Chondrocyte (in vitro differentiated cells): ENCODE measurements around the gene FLNB. TPM values are rescaled to one million over a fixed set of nuclear protein-coding genes. Genes with fewer than 3 reads are reported as not detected.
A peak's percentile ranks its signal among the peaks of the same experiment; 100 is the strongest.
"Not testable (repeated sequence)": the region's sequence is repeated elsewhere in the genome, so short reads cannot be mapped to it uniquely, and the experiment has no call there.

Experiments used
- DNase-seq: peaks from one replicate; pipeline ENCODE4 v3.0.0; 2021; ENCODE audit warnings: mixed read lengths, low spot score
- H3K27ac Mint-ChIP-seq: one replicate; pipeline ENCODE4 v1.8.0; 2021; ENCODE audit warnings: mild to moderate bottlenecking, moderate library complexity, mixed read lengths; ENCODE audit not compliant: unreplicated experiment
- H3K27me3 Mint-ChIP-seq: 2 replicates; pipeline ENCODE4 v1.8.0; 2021; ENCODE audit warnings: low read depth, mixed read lengths
- H3K36me3 Mint-ChIP-seq: 2 replicates; pipeline ENCODE4 v1.8.0; 2021; ENCODE audit warnings: low read depth, mixed read lengths
- H3K4me1 Mint-ChIP-seq: 2 replicates; pipeline ENCODE4 v1.8.0; 2021; ENCODE audit warnings: low read depth, mild to moderate bottlenecking, mixed read lengths
- H3K4me3 Mint-ChIP-seq: one replicate; pipeline ENCODE4 v1.8.0; 2021; ENCODE audit warnings: mild to moderate bottlenecking, moderate library complexity, mixed read lengths; ENCODE audit not compliant: unreplicated experiment
- H3K9me3 Mint-ChIP-seq: 2 replicates; pipeline ENCODE4 v1.8.0; 2021; ENCODE audit warnings: low read depth, mixed read lengths
- total RNA-seq: library from RNA; stranded (reverse); gene quantifications from 3 replicates; pipeline ENCODE4 v1.2.1, GENCODE V29; 2021
- TF ChIP-seq, protein P1 (sequence below): fragments of 200-600 bp; sonication (generic); IDR thresholded peaks from 2 replicates; pipeline ENCODE4 v1.5.0; 2021; ENCODE audit warnings: antibody characterized with exemption, mild to moderate bottlenecking, moderate library complexity

FLNB gene
- total RNA-seq, 1 donor from 2014 or later = 70.2 TPM

DNA sequence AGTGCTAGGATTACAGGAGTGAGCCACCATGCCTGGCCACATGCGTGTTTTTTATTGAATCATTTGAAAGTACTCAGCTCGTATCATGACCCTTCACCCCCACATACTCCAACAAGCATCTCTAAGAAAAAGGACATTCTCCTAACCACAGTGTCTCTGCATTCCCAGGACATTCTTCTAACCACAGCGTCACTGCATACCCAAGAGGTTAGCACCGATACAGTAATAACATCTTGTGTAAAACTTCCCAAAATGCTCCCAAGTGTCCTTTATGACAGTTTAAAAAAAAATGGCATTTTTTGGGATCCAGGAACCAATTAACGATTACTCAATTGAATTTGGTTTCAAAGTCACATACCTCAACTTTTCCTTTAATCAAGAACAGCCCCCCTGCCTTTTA, 39.6 kb downstream of the FLNB start:
- TF ChIP-seq, protein P1, sequence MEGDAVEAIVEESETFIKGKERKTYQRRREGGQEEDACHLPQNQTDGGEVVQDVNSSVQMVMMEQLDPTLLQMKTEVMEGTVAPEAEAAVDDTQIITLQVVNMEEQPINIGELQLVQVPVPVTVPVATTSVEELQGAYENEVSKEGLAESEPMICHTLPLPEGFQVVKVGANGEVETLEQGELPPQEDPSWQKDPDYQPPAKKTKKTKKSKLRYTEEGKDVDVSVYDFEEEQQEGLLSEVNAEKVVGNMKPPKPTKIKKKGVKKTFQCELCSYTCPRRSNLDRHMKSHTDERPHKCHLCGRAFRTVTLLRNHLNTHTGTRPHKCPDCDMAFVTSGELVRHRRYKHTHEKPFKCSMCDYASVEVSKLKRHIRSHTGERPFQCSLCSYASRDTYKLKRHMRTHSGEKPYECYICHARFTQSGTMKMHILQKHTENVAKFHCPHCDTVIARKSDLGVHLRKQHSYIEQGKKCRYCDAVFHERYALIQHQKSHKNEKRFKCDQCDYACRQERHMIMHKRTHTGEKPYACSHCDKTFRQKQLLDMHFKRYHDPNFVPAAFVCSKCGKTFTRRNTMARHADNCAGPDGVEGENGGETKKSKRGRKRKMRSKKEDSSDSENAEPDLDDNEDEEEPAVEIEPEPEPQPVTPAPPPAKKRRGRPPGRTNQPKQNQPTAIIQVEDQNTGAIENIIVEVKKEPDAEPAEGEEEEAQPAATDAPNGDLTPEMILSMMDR = no peak
- Mint-ChIP-seq H3K9me3 (no peaks in the 10 kb centered on the region), H3K4me1 (peaks cover 80% of the 10 kb centered on the region), H3K36me3 (no peaks in the 10 kb centered on the region), H3K4me3 (no peak overlapping the region), H3K27me3 (no peaks in the 10 kb centered on the region), H3K27ac (peak overlapping the region; percentile 82)
- no peak for DNase-seq

DNA sequence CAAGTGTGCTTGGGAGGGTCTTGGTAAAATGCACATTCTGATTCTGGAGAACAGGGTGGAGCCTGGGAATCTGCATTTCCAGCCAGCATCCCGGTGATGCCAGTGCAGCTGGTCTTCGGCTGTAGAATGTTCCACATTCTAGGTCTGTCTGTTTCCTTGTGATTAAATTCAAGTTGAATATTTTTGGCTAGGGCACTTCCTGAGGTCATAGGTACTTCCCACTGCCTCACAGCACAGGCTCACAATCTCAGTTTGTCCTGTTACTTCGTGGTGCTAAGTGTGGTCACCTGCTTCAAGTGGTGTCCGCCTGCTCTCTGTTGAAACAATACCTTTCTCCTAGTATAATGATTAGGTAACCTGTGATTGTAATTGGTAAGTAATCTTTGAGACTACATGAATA, 40.1 kb downstream of the FLNB start:
- Mint-ChIP-seq H3K4me3 (no peak overlapping the region), H3K27ac (peak overlapping the region; percentile 82), H3K4me1 (peaks cover 76% of the 10 kb centered on the region), H3K27me3 (no peaks in the 10 kb centered on the region), H3K36me3 (no peaks in the 10 kb centered on the region), H3K9me3 (no peaks in the 10 kb centered on the region)
- TF ChIP-seq, protein P1 = no peak
- no peak for DNase-seq

DNA sequence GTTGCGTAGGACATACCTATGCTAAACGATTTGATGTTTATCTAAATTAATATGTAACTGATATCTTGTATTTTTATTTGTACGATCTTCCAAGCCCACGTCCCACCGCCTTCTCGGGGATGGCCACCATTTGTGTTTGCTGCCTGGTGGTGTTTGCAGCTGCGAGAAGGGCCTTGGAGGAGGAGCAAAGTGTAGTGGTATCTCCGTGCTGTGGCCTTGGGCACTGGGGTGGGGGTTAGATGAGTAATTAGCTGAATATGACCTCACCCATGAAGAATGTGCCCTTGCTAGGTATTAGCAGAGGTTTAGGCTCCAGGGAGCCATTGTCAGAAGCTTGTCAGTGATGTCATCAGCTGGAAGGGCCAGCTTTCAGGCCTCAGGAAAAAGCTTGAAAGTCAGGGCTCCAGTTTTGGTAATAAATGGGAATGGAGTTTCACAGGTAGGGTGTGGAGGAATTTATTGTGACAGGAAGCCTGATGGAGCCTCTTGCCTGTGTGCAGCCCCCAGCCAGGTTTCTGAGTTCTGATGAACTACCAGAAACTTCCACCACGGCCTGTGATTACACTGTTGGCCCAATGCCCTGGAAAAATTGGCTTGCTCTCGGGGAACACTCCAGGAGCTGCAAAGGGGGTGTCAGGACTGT, 41.0 kb downstream of the FLNB start:
- H3K36me3 Mint-ChIP-seq = no peaks in the 10 kb centered on the region
- no peak for DNase-seq
- TF ChIP-seq, protein P1 = no peak
- H3K27me3 Mint-ChIP-seq = no peaks in the 10 kb centered on the region
- H3K4me1 Mint-ChIP-seq = peaks cover 73% of the 10 kb centered on the region
- H3K4me3 Mint-ChIP-seq = peak overlapping the region; percentile 29
- H3K27ac Mint-ChIP-seq = peak overlapping the region; percentile 82
- no peaks in the 10 kb centered on the region for H3K9me3 Mint-ChIP-seq

DNA sequence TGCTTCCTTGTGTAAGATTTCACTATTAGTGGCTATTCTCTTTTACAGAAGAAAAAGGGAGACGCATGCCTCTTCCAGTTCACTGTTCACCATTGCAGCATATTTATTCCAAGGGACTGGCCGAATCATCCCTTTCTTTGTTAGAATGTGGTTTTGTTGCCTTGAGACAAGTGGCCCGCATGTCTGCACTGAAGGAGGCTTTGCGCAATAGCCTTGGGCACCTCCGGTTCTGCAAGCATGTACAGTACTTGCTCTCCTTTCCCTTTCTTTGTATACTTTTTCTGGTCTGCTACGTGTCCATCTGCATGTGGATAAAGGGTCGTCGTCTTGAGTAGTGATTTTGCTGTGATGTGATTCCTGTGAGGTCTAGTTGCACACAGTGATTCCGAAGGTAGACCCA, 43.0 kb downstream of the FLNB start:
- Mint-ChIP-seq H3K27ac (peak overlapping the region; percentile 72), H3K4me3 (no peak overlapping the region), H3K4me1 (peaks cover 65% of the 10 kb centered on the region), H3K9me3 (no peaks in the 10 kb centered on the region), H3K27me3 (no peaks in the 10 kb centered on the region), H3K36me3 (no peaks in the 10 kb centered on the region)
- no peak for DNase-seq
- TF ChIP-seq, protein P1 = no peak

DNA sequence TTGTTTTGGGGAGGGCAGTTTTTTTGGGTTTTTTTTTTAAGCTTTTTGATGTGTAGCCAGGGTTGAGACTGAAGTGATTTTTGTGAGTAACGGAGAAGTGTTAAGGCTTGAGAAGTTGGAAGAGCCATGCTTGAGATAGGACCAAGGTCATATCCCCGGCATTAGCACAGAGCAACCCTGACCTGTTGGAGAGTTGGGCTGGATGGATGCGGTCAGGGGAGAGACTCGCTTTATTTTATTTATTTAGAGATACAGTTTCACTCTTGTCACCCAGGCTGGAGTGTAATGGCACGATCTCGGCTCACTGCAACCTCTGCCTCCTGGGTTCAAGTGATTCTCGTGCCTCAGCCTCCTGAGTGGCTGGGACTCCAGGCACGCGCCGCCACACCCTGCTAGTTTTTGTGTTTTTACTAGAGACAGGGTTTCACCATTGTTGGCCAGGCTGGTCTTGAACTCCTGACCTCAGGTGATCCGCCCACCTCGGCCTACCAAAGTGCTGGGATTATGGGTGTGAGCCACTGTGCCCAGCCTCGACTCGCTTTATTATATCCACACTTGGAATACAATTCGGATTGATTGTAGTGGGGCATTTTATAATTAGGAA, 43.5 kb downstream of the FLNB start:
- not testable (repeated sequence) for H3K4me3 Mint-ChIP-seq, H3K36me3 Mint-ChIP-seq, H3K27me3 Mint-ChIP-seq, DNase-seq, H3K9me3 Mint-ChIP-seq
- Mint-ChIP-seq H3K27ac (peak overlapping the region; percentile 90), H3K4me1 (peaks cover 61% of the 10 kb centered on the region)
